ENCODE measurements around the gene FYB1.

Gene FYB1

GRCh38 chr5:39217365-39218281 lies 1.7 kb downstream of the FYB1 start:
- WGBS, 2 experiments = 73 to 79% methylated on average over 15 of the region's 16 CpGs
- Histone ChIP-seq H3K4me1 (ENCODE audit: control insufficient read depth, insufficient read depth, low read length) (no peaks in the 10 kb centered on the region), H3K36me3 (ENCODE audit: control insufficient read depth, insufficient read depth, low read length) (no peaks in the 10 kb centered on the region), H3K27ac (ENCODE audit: insufficient read depth, low read depth, low read length, poor library complexity, severe bottlenecking) (no peak overlapping the region), H3K4me3 (ENCODE audit: insufficient read depth, low read depth, low read length) (no peak overlapping the region), H3K27me3 (ENCODE audit: control insufficient read depth, insufficient read depth, low read length, poor library complexity, severe bottlenecking) (no peaks in the 10 kb centered on the region), H3K9me3 (ENCODE audit: control insufficient read depth, low read length) (no peaks in the 10 kb centered on the region)

GRCh38 chr5:39216631-39217030 lies 2.7 kb downstream of the FYB1 start:
- Histone ChIP-seq H3K4me3 (ENCODE audit: insufficient read depth, low read depth, low read length) (no peak overlapping the region), H3K36me3 (ENCODE audit: control insufficient read depth, insufficient read depth, low read length) (no peaks in the 10 kb centered on the region), H3K27ac (ENCODE audit: insufficient read depth, low read depth, low read length, poor library complexity, severe bottlenecking) (no peak overlapping the region), H3K27me3 (ENCODE audit: control insufficient read depth, insufficient read depth, low read length, poor library complexity, severe bottlenecking) (no peaks in the 10 kb centered on the region), H3K4me1 (ENCODE audit: control insufficient read depth, insufficient read depth, low read length) (no peaks in the 10 kb centered on the region), H3K9me3 (ENCODE audit: control insufficient read depth, low read length) (no peaks in the 10 kb centered on the region)
- WGBS, 2 experiments = 81% methylated on average over 2 of the region's 2 CpGs; no CpG with 5 or more reads in 1 of the 2 experiments

GRCh38 chr5:39215857-39216256 lies 3.5 kb downstream of the FYB1 start:
- no peak overlapping the region for H3K4me3 ChIP-seq (ENCODE audit: insufficient read depth, low read depth, low read length)
- H3K27ac ChIP-seq (ENCODE audit: insufficient read depth, low read depth, low read length, poor library complexity, severe bottlenecking) = no peak overlapping the region
- no peaks in the 10 kb centered on the region for H3K27me3 ChIP-seq (ENCODE audit: control insufficient read depth, insufficient read depth, low read length, poor library complexity, severe bottlenecking)
- no peaks in the 10 kb centered on the region for H3K4me1 ChIP-seq (ENCODE audit: control insufficient read depth, insufficient read depth, low read length)
- H3K36me3 ChIP-seq (ENCODE audit: control insufficient read depth, insufficient read depth, low read length) = no peaks in the 10 kb centered on the region
- WGBS, 2 experiments = 94 to 95% methylated on average over 2 of the region's 3 CpGs
- H3K9me3 ChIP-seq (ENCODE audit: control insufficient read depth, low read length) = no peaks in the 10 kb centered on the region

- H3K4me1 ChIP-seq (ENCODE audit: control insufficient read depth, insufficient read depth, low read length) = no peaks in the 10 kb centered on the region
- WGBS, 2 experiments = 81 to 93% methylated on average over 4 to 6 of the region's 6 CpGs
Observed at GRCh38 chr5:39214912-39215709, 4.3 kb downstream of the FYB1 start.

GRCh38 chr5:39213447-39214207 lies 5.7 kb downstream of the FYB1 start:
- H3K27ac ChIP-seq (ENCODE audit: insufficient read depth, low read depth, low read length, poor library complexity, severe bottlenecking) = no peak overlapping the region
- no peak overlapping the region for H3K4me3 ChIP-seq (ENCODE audit: insufficient read depth, low read depth, low read length)
- no peaks in the 10 kb centered on the region for H3K36me3 ChIP-seq (ENCODE audit: control insufficient read depth, insufficient read depth, low read length)
- no peaks in the 10 kb centered on the region for H3K9me3 ChIP-seq (ENCODE audit: control insufficient read depth, low read length)
- no peaks in the 10 kb centered on the region for H3K27me3 ChIP-seq (ENCODE audit: control insufficient read depth, insufficient read depth, low read length, poor library complexity, severe bottlenecking)
- 90 to 98% methylated on average over 4 to 6 of the region's 6 CpGs for WGBS, 2 experiments
- no peaks in the 10 kb centered on the region for H3K4me1 ChIP-seq (ENCODE audit: control insufficient read depth, insufficient read depth, low read length)

More at GRCh38 chr5:39214912-39215709, 4.3 kb downstream of the FYB1 start:
- no peaks in the 10 kb centered on the region for H3K9me3 ChIP-seq (ENCODE audit: control insufficient read depth, low read length)
- no peaks in the 10 kb centered on the region for H3K36me3 ChIP-seq (ENCODE audit: control insufficient read depth, insufficient read depth, low read length)
- no peak overlapping the region for H3K27ac ChIP-seq (ENCODE audit: insufficient read depth, low read depth, low read length, poor library complexity, severe bottlenecking)
- no peak overlapping the region for H3K4me3 ChIP-seq (ENCODE audit: insufficient read depth, low read depth, low read length)
- H3K27me3 ChIP-seq (ENCODE audit: control insufficient read depth, insufficient read depth, low read length, poor library complexity, severe bottlenecking) = no peaks in the 10 kb centered on the region

- Histone ChIP-seq H3K27me3 (ENCODE audit: control insufficient read depth, insufficient read depth, low read length, poor library complexity, severe bottlenecking) (no peaks in the 10 kb centered on the region), H3K27ac (ENCODE audit: insufficient read depth, low read depth, low read length, poor library complexity, severe bottlenecking) (no peak overlapping the region), H3K4me3 (ENCODE audit: insufficient read depth, low read depth, low read length) (no peak overlapping the region), H3K4me1 (ENCODE audit: control insufficient read depth, insufficient read depth, low read length) (no peaks in the 10 kb centered on the region), H3K36me3 (ENCODE audit: control insufficient read depth, insufficient read depth, low read length) (no peaks in the 10 kb centered on the region), H3K9me3 (ENCODE audit: control insufficient read depth, low read length) (no peaks in the 10 kb centered on the region)
- WGBS, 2 experiments = 82 to 88% methylated on average over 1 to 3 of the region's 3 CpGs
Observed at GRCh38 chr5:39211773-39212172, 7.6 kb downstream of the FYB1 start.

- WGBS, 2 experiments = 95 to 96% methylated on average over 10 of the region's 10 CpGs
- Histone ChIP-seq H3K4me3 (ENCODE audit: insufficient read depth, low read depth, low read length) (no peak overlapping the region), H3K27ac (ENCODE audit: insufficient read depth, low read depth, low read length, poor library complexity, severe bottlenecking) (no peak overlapping the region)
Observed at GRCh38 chr5:39209924-39210323, 9.4 kb downstream of the FYB1 start.

GRCh38 chr5:39208471-39208870 lies 10.9 kb downstream of the FYB1 start:
- no peak overlapping the region for H3K4me3 ChIP-seq (ENCODE audit: insufficient read depth, low read depth, low read length)
- H3K27ac ChIP-seq (ENCODE audit: insufficient read depth, low read depth, low read length, poor library complexity, severe bottlenecking) = no peak overlapping the region
- no peaks in the 10 kb centered on the region for H3K9me3 ChIP-seq (ENCODE audit: control insufficient read depth, low read length)
- no peaks in the 10 kb centered on the region for H3K4me1 ChIP-seq (ENCODE audit: control insufficient read depth, insufficient read depth, low read length)
- H3K27me3 ChIP-seq (ENCODE audit: control insufficient read depth, insufficient read depth, low read length, poor library complexity, severe bottlenecking) = no peaks in the 10 kb centered on the region
- WGBS, 2 experiments = 90 to 92% methylated on average over 7 to 8 of the region's 8 CpGs
- H3K36me3 ChIP-seq (ENCODE audit: control insufficient read depth, insufficient read depth, low read length) = no peaks in the 10 kb centered on the region

More at GRCh38 chr5:39209924-39210323, 9.4 kb downstream of the FYB1 start:
- Histone ChIP-seq H3K36me3 (ENCODE audit: control insufficient read depth, insufficient read depth, low read length) (no peaks in the 10 kb centered on the region), H3K9me3 (ENCODE audit: control insufficient read depth, low read length) (no peaks in the 10 kb centered on the region), H3K27me3 (ENCODE audit: control insufficient read depth, insufficient read depth, low read length, poor library complexity, severe bottlenecking) (no peaks in the 10 kb centered on the region), H3K4me1 (ENCODE audit: control insufficient read depth, insufficient read depth, low read length) (no peaks in the 10 kb centered on the region)

- H3K9me3 ChIP-seq (ENCODE audit: control insufficient read depth, low read length) = no peaks in the 10 kb centered on the region
- H3K4me1 ChIP-seq (ENCODE audit: control insufficient read depth, insufficient read depth, low read length) = no peaks in the 10 kb centered on the region
- WGBS, 2 experiments = 63 to 69% methylated on average over 4 of the region's 5 CpGs
Observed at GRCh38 chr5:39207345-39208045, 11.9 kb downstream of the FYB1 start.

More at GRCh38 chr5:39207345-39208045, 11.9 kb downstream of the FYB1 start:
- no peaks in the 10 kb centered on the region for H3K36me3 ChIP-seq (ENCODE audit: control insufficient read depth, insufficient read depth, low read length)
- no peaks in the 10 kb centered on the region for H3K27me3 ChIP-seq (ENCODE audit: control insufficient read depth, insufficient read depth, low read length, poor library complexity, severe bottlenecking)
- no peak overlapping the region for H3K27ac ChIP-seq (ENCODE audit: insufficient read depth, low read depth, low read length, poor library complexity, severe bottlenecking)
- H3K4me3 ChIP-seq (ENCODE audit: insufficient read depth, low read depth, low read length) = no peak overlapping the region

Data from ectodermal cell (in vitro differentiated cells).